ENCODE data around the gene ZBTB20.

The ZBTB20 gene

DNA sequence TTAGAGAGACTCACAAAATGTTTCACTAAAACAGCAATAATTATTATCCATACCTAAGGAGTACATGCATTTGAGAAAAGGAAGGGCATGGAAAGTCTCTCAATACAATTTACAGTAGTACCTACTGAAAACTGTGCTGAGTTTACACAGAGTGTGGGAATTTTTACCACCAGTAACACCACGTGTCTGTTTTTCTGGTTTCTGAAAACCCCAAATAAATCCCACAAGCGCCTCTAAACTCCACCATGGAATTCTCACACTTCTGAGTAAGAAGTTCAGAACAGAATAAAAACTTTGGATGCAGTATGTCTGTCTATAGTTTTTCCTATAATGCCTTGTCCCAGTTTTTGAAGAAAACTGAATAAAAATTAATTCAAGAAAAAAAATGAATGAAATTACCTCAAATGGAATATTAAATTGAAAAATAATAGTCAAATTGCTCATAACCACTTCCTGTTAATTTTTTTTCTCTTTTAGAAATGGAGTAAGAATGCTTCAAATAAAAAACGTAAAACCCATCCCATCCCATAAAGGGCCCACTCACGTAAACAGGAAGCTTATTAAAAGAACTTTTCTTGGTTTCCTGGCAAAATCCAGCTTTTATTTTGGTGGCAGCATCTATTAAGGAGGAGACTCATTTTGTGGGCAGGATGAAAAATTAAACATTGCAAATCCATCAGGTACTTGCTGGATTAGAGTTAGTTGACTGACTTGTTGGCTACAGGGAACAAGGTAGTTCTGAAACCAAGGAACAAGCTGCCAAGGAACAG lies 475.2 kb downstream of the ZBTB20 start:
- DNase-seq (ENCODE audit: low read depth) = peak; percentile 16

GRCh38 chr3:114669614-114670013 lies 477.5 kb downstream of the ZBTB20 start:
- no peak for DNase-seq (ENCODE audit: low read depth)

- no peak for DNase-seq (ENCODE audit: low read depth)
These were observed 479.0 kb downstream of the ZBTB20 start for GRCh38 chr3:114668099-114668498.

- DNase-seq (ENCODE audit: low read depth) = no peak
These were observed 480.5 kb downstream of the ZBTB20 start for GRCh38 chr3:114666623-114667022.

- DNase-seq (ENCODE audit: low read depth) = no peak
These were observed 483.1 kb downstream of the ZBTB20 start for GRCh38 chr3:114664006-114664405.

- DNase-seq (ENCODE audit: low read depth) = no peak
These were observed 486.3 kb downstream of the ZBTB20 start for GRCh38 chr3:114660808-114661207.

GRCh38 chr3:114660124-114660523 lies 487.0 kb downstream of the ZBTB20 start:
- no peak for DNase-seq (ENCODE audit: low read depth)

- no peak for DNase-seq (ENCODE audit: low read depth)
These were observed 487.7 kb downstream of the ZBTB20 start for GRCh38 chr3:114659109-114660061.

DNA sequence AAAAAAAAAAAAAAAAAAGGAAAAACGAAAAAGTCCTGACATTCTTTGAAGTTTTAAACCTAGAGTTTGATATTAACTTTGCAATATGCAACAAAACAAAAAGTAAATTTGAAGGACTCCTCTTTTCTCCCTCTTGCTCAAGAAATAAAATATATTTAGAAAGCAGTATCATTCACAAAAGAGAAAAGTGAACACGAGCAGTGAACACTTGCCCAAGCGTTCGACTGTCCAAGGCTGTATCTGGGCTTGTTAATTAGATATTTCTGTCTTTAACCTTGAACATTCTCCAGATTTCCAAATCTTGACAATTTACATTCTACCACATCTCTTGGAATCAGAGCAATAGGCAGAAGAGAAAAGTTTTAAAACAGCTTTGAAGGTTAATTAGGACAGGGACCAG lies 495.5 kb downstream of the ZBTB20 start:
- DNase-seq (ENCODE audit: low read depth) = no peak

DNA sequence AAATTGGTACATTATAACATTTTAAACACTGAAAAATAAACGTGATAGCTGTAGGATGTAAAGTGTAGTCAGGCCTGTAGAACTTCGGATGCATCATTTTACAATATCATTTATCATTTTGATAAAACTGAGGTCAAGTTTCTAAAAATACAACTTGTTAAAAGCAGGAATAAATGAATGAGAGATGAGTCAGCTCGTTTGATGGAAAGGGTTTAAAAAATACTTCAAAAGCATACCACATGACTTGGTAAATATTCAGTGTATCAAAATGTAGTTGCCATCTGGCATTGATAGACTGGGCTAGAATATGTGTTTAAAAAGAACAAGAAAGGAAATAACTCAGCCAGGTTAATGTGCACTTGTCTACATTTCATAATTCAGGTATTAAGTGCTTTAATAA lies 496.3 kb downstream of the ZBTB20 start:
- DNase-seq (ENCODE audit: low read depth) = peak; percentile 54

- peak; percentile 89 for DNase-seq (ENCODE audit: low read depth)
These were observed 497.8 kb downstream of the ZBTB20 start for GRCh38 chr3:114649331-114649730.

GRCh38 chr3:114646526-114646925 lies 500.6 kb downstream of the ZBTB20 start:
- no peak for DNase-seq (ENCODE audit: low read depth)

DNA sequence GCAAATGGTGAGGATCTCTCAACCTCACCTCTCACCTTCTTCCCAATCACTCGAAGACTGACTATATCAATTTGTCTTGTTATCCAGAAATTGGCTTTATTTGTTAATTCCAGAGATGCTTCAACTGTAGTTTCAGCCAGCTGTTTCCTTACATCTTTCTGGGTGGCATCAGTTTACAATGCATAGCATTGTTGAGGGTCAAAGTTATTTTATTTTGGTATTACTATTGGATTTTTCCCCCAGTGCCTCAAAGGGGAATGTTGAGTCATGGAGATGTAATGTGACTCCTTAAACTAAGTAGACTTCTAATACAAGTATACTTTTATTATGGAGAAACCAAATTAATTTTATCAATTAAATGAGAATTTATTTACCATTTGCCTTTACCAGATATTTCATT lies 501.7 kb downstream of the ZBTB20 start:
- peak; percentile 60 for DNase-seq (ENCODE audit: low read depth)

DNA sequence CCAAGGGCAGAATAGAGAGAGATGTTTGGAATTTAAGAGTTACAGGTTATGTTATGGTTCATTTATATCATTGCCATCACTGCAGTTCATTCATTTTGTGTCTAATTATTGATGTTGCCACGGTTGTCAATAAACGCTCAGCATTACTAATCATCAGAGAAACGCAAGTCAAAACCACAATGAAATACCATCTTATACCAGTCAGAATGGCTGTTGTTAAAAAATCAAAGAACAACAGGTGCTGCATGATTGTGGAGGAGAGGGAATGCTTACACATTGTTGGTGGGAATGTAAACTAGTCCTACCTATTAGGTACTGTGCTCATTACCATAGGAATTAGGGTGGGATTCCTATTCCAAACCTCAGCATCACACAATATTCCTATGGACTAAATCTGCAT lies 502.7 kb downstream of the ZBTB20 start:
- DNase-seq (ENCODE audit: low read depth) = peak; percentile 51

GRCh38 chr3:114642951-114643741 lies 503.9 kb downstream of the ZBTB20 start:
- DNase-seq (ENCODE audit: low read depth) = no peak

- DNase-seq (ENCODE audit: low read depth) = no peak
These were observed 507.0 kb downstream of the ZBTB20 start for GRCh38 chr3:114640126-114640525.

DNA sequence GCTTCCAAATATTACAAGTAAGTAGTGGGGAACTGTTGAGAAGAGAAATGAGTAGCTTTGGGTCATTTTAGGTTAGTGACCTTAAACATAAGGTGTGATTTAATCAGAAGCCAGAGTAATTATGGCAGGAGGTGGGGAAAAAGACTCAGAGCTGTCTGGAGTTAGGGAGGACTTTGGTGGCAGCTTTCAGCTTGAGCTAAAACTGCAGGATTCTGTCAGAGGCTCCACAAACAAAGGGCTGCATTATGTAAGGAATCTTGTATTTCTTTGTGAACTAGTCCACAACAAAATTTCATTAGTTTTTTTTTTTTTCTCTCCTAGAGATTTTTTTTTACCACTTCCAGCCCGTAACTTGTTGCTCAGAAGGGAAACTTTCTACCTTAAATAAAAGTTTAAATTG lies 507.9 kb downstream of the ZBTB20 start:
- no peak for DNase-seq (ENCODE audit: low read depth)

DNA sequence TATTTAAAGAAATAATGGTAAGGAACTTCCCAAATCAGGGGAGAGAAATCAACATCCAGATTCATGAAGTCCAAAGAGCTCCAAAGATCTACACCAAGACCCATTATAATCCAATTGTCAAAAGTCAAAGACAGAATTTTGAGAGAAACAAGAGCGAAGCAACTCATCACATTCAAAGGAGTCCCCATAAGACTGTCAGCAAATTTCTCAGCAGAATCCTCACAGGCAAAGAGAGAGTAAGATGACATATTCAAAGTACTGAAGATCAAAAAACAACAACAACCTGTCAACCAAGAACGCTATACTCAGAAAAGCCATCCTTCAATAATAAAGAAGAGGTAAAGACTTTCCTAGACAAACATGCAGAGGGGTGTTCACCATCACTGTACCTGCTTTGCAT lies 511.2 kb downstream of the ZBTB20 start:
- no peak for DNase-seq (ENCODE audit: low read depth)

GRCh38 chr3:114634635-114635034 lies 512.5 kb downstream of the ZBTB20 start:
- no peak for DNase-seq (ENCODE audit: low read depth)

DNA sequence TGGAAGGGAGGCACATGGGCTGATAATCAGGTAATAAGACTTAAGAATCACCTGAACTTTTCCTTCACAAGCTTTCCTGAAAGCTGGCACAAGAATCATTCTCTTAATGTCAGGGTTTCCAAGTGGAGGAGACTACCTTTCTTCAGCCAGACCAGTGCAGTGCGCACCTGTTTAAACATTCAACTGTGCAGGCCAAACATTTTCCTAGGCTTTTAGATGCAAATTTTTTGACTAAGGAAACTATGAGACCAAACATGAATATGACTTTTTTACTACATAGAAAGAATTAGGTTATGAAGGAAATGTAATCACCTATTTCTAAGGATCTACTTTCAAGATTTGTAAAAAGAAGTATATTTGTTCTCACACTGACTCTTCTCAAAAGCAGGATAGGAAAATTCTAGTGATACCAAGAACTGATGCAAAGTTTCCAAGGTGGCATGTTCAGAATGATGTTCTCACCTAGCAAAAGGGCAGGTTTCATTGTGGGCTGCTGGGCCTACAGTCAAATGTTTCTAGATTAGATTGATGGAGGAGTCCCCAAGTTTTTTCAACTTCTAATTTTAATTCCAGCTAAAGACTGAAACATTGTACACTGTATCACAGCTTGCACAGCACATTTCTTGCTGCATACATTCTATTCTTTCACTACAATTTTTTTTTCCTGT lies 514.2 kb downstream of the ZBTB20 start:
- no peak for DNase-seq (ENCODE audit: low read depth)

DNA sequence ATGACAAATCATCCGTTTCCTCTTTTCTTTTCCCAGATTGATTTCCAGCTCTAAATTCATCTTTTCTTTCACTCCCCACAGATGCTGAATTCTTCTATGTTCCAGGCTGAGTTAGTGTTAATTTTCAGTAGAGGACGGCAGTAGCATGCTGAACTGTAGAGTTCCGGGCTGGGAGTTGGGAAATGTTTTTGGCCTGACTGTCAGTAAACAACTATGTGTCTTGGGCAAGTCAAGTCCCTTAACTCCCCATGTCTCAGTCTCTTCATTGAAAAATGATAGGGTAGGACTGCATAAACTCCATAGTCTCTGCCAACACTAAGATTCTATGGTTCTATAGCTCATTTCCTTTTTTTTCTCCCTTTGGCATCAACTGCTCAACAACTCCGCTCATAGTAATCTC lies 519.3 kb downstream of the ZBTB20 start:
- no peak for DNase-seq (ENCODE audit: low read depth)

DNA sequence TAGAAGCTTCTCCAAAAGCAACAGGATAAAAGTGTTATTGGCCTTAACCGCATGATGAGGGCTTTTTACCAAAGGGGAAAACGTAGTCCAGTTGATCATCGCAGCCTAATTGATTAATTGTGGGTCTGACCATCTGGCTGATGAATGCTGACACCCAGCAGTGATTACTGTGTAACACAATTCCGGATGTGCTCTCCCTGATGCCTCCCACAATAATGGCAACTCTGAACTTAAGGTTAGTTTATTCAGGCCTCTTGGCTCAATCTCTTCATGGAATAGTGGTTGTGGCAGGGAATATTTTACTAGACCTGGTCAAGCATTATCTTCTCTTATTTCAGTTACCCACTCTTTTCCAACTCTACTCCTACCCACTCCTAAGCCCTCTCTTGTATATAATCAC lies 520.3 kb downstream of the ZBTB20 start:
- no peak for DNase-seq (ENCODE audit: low read depth)
